SH-SY5Y (cell line): ENCODE data around the gene MICAL2.

Experiments used
- GATA2 ChIP-seq: IDR thresholded peaks from 2 replicates; pipeline ENCODE4 v1.6.1; 2011; ENCODE audit warnings: mild to moderate bottlenecking, low read depth, low read length
- GATA3 ChIP-seq: IDR thresholded peaks from 2 replicates; pipeline ENCODE4 v1.6.1; 2011; ENCODE audit warnings: low read depth, mild to moderate bottlenecking, low read length, moderate library complexity

GRCh38 chr11:12161137-12161536 lies 50.7 kb downstream of the MICAL2 start:
- TF ChIP-seq GATA2 (no peak), GATA3 (no peak)
